Measurements from ENCODE around the gene CFAP299.

CFAP299 gene

DNA sequence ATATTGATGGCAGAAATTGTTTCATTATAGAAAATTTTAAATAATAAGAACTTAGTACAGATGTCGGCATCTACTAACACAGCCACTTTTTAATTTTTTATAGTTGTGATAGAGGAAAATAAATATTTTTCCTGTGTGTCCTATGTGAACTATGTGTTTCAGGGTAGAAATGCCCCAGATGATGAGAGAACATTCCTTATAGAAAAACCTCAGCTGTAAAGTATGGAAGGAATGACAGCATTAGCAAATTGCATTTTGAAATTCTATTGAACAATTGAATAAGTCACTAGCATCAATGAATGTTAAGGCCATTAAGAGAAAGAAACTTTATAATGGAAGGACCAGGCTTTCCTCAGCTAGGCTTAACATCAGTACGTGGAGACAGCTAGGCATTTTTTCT, 149.2 kb downstream of the CFAP299 start:
- no peaks in the 10 kb centered on the region for H3K36me3 ChIP-seq (ENCODE audit: insufficient read depth, low read length)
- no peak overlapping the region for H3K4me2 ChIP-seq (ENCODE audit: low read length)
- H3K9ac ChIP-seq (ENCODE audit: low read depth, low read length): no peak overlapping the region
- H3K4me3 ChIP-seq (ENCODE audit: low read length): no peak overlapping the region
- H3K4me1 ChIP-seq (ENCODE audit: control insufficient read depth, insufficient read depth, low read length): no peaks in the 10 kb centered on the region
- H3K27me3 ChIP-seq (ENCODE audit: control insufficient read depth, insufficient read depth, low read length): no peaks in the 10 kb centered on the region
- H3K9me3 ChIP-seq (replicated peaks; ENCODE audit: low read length): no peaks in the 10 kb centered on the region

DNA sequence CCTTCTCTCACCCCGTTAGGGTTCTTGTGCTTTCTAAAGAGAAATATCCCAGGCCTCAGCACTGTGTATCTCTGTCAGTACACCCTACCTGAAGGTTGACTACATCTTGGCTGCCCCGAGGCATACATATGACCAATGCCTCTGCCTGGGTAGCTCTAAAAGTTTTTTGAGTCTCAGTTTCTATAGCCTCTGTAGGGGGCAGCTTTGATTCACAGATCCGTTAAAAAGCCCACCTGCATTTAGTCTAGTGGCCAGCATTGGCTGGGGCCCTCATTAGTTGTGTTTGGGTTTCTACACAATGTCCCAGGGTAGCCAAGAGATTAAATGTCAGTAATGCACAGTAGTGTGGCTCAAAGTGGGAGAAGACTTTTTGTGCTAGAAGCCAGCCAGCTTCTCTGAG, 151.1 kb downstream of the CFAP299 start:
- H3K9ac ChIP-seq (ENCODE audit: low read depth, low read length): no peak overlapping the region
- no peaks in the 10 kb centered on the region for H3K4me1 ChIP-seq (ENCODE audit: control insufficient read depth, insufficient read depth, low read length)
- H3K4me2 ChIP-seq (ENCODE audit: low read length): no peak overlapping the region
- no peaks in the 10 kb centered on the region for H3K9me3 ChIP-seq (replicated peaks; ENCODE audit: low read length)
- no peaks in the 10 kb centered on the region for H3K36me3 ChIP-seq (ENCODE audit: insufficient read depth, low read length)
- H3K4me3 ChIP-seq (ENCODE audit: low read length): no peak overlapping the region
- H3K27me3 ChIP-seq (ENCODE audit: control insufficient read depth, insufficient read depth, low read length): no peaks in the 10 kb centered on the region

DNA sequence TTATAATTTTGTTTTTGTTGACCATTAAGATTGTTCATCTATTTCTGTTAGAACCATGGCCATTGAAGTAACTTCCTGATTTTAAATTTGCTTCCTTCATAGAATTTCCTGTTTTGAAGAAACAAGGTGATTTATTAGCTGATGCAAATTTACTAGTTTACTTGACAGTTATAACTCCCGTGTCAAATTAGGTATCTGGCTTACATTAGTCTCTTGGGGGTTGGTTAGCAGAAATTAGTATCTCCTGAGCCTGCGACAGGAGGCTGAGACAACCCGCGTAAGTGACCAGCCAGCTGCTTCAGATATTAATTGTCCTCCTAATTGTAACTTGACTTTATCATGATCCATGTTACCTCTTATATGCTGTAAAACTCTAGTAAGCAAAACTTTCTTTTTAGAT, 154.3 kb downstream of the CFAP299 start:
- Histone ChIP-seq H3K4me1 (ENCODE audit: control insufficient read depth, insufficient read depth, low read length) (no peaks in the 10 kb centered on the region), H3K9ac (ENCODE audit: low read depth, low read length) (no peak overlapping the region), H3K4me3 (ENCODE audit: low read length) (no peak overlapping the region), H3K27me3 (ENCODE audit: control insufficient read depth, insufficient read depth, low read length) (no peaks in the 10 kb centered on the region), H3K9me3 (replicated peaks; ENCODE audit: low read length) (no peaks in the 10 kb centered on the region), H3K4me2 (ENCODE audit: low read length) (no peak overlapping the region), H3K36me3 (ENCODE audit: insufficient read depth, low read length) (no peaks in the 10 kb centered on the region)

DNA sequence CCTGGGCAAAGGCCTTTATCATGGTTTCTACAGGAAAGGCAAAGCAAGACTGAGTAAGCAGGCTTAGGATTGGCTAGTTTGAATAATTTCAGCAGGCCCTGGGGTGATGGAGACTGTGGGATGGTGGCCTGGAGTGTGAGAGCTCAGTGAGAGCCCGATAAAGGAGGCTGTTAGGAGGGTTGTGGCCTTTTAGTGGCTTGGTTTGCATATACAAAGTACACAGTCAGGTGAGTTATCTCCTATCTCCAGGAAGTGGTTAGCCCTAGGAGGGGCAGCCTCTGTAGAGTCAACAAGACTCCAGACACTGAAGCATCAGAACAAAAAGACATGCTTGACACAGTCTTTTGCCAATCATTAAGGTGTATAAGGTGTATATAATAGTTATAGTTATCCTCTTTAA, 157.2 kb downstream of the CFAP299 start:
- no peaks in the 10 kb centered on the region for H3K4me1 ChIP-seq (ENCODE audit: control insufficient read depth, insufficient read depth, low read length)
- H3K9me3 ChIP-seq (replicated peaks; ENCODE audit: low read length): no peaks in the 10 kb centered on the region
- no peak overlapping the region for H3K4me2 ChIP-seq (ENCODE audit: low read length)
- H3K36me3 ChIP-seq (ENCODE audit: insufficient read depth, low read length): no peaks in the 10 kb centered on the region
- H3K9ac ChIP-seq (ENCODE audit: low read depth, low read length): no peak overlapping the region
- no peak overlapping the region for H3K4me3 ChIP-seq (ENCODE audit: low read length)
- no peaks in the 10 kb centered on the region for H3K27me3 ChIP-seq (ENCODE audit: control insufficient read depth, insufficient read depth, low read length)

DNA sequence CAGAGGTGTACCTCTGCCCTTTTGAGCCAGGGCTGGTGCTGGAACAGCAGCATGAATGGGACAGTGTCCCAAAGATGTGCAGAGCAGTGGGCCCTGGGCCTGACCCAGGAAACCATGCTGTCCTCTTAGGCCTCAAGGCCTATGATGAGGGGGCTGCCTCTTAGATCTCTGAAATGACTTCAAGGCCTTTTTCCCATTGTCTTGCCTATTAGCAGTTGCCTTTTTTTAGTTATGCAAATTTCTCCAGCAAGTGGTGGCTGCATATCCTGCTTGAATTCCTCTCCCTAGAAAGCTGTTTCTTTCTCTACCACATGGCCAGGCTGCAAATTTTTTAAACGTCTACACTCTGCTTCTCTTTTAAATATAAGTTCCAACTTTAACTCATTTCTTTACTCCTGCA, 160.3 kb downstream of the CFAP299 start:
- Histone ChIP-seq H3K27me3 (ENCODE audit: control insufficient read depth, insufficient read depth, low read length) (no peaks in the 10 kb centered on the region), H3K4me2 (ENCODE audit: low read length) (no peak overlapping the region), H3K9me3 (replicated peaks; ENCODE audit: low read length) (no peaks in the 10 kb centered on the region), H3K36me3 (ENCODE audit: insufficient read depth, low read length) (no peaks in the 10 kb centered on the region), H3K4me3 (ENCODE audit: low read length) (no peak overlapping the region), H3K9ac (ENCODE audit: low read depth, low read length) (no peak overlapping the region), H3K4me1 (ENCODE audit: control insufficient read depth, insufficient read depth, low read length) (peaks cover 10% of the 10 kb centered on the region)

DNA sequence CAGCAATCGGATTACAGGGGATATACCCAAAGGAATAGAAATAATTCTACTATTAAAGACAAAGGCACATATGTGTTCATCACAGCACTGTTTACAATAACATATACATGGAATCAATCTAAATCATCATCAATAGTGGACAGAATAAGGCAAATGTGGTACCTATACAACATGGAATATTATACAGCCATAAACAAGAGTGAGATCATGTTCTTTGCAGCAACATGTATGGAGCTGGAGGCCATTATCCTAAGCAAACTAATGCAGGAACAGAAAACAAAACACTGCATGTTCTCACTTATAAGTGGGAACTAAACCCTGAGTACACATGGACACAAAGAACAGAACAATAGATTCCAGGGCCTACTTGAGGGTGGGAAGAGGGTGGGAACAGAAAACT, 163.2 kb downstream of the CFAP299 start:
- no peaks in the 10 kb centered on the region for H3K9me3 ChIP-seq (replicated peaks; ENCODE audit: low read length)
- no peak overlapping the region for H3K9ac ChIP-seq (ENCODE audit: low read depth, low read length)
- no peak overlapping the region for H3K4me3 ChIP-seq (ENCODE audit: low read length)
- H3K36me3 ChIP-seq (ENCODE audit: insufficient read depth, low read length): no peaks in the 10 kb centered on the region
- no peaks in the 10 kb centered on the region for H3K27me3 ChIP-seq (ENCODE audit: control insufficient read depth, insufficient read depth, low read length)
- peaks cover 27% of the 10 kb centered on the region for H3K4me1 ChIP-seq (ENCODE audit: control insufficient read depth, insufficient read depth, low read length)
- no peak overlapping the region for H3K4me2 ChIP-seq (ENCODE audit: low read length)

DNA sequence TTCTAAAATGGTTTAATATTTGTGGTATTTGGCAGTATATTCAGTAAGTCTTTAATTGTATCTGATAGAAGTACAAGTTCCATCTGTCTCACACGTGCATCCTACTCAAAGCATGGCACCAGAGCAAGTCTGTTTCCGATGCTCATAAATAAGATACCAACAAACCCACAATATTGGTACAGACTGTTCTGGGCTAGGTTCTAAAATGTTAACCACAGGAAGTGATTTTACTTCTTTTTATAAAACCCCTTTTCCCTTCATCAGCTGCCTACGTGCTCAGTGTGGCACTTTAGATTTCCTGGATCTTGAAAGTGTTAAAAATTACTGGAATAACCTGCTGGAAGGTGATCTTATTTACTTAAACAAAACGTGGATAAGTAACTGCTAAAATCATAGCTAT, 165.1 kb downstream of the CFAP299 start:
- Histone ChIP-seq H3K4me2 (ENCODE audit: low read length) (no peak overlapping the region), H3K9me3 (replicated peaks; ENCODE audit: low read length) (no peaks in the 10 kb centered on the region), H3K27me3 (ENCODE audit: control insufficient read depth, insufficient read depth, low read length) (no peaks in the 10 kb centered on the region), H3K4me3 (ENCODE audit: low read length) (no peak overlapping the region), H3K9ac (ENCODE audit: low read depth, low read length) (no peak overlapping the region), H3K4me1 (ENCODE audit: control insufficient read depth, insufficient read depth, low read length) (peaks cover 27% of the 10 kb centered on the region), H3K36me3 (ENCODE audit: insufficient read depth, low read length) (no peaks in the 10 kb centered on the region)

DNA sequence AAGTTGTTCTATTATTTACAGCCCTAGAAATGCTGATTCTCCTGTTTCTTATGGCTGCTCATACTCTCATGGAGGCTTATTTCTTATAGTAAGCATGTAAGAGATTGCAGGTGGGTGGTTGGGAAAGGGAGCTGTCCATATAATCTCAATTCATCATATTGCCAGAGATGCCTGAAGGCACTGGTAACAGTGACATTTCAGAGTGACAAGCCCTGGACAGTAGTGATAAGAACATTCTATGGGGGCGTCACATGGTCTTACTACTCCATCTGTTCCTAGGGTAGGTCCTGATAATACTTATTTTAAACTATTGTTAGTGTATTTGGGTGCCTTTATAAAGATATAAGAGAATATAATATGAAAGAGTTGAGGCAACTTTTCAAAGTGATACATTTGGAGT, 171.5 kb downstream of the CFAP299 start:
- no peaks in the 10 kb centered on the region for H3K9me3 ChIP-seq (replicated peaks; ENCODE audit: low read length)
- H3K36me3 ChIP-seq (ENCODE audit: insufficient read depth, low read length): no peaks in the 10 kb centered on the region
- H3K4me2 ChIP-seq (ENCODE audit: low read length): no peak overlapping the region
- H3K27me3 ChIP-seq (ENCODE audit: control insufficient read depth, insufficient read depth, low read length): no peaks in the 10 kb centered on the region
- peaks cover 7% of the 10 kb centered on the region for H3K4me1 ChIP-seq (ENCODE audit: control insufficient read depth, insufficient read depth, low read length)
- no peak overlapping the region for H3K4me3 ChIP-seq (ENCODE audit: low read length)
- H3K9ac ChIP-seq (ENCODE audit: low read depth, low read length): no peak overlapping the region

DNA sequence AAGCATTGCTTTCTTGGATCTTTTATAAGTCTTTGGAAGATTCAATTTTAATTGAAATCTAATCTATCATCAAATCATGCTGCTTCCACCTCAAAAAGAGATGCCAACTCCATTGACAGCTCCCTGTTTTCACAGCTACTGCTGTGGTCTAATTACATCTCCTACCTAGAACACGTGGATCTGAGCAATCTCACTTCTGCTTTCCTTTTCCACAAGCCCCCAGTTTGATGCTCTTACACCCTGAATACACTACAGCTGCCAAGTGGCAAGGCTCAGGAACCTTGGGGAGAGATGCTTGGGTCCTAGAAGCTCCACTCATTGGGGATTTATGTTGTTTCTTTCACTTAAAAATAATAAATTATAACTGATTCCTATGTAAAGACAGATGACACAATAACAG, 172.0 kb downstream of the CFAP299 start:
- Histone ChIP-seq H3K4me2 (ENCODE audit: low read length) (no peak overlapping the region), H3K9me3 (replicated peaks; ENCODE audit: low read length) (no peaks in the 10 kb centered on the region), H3K4me1 (ENCODE audit: control insufficient read depth, insufficient read depth, low read length) (peaks cover 3% of the 10 kb centered on the region)

DNA sequence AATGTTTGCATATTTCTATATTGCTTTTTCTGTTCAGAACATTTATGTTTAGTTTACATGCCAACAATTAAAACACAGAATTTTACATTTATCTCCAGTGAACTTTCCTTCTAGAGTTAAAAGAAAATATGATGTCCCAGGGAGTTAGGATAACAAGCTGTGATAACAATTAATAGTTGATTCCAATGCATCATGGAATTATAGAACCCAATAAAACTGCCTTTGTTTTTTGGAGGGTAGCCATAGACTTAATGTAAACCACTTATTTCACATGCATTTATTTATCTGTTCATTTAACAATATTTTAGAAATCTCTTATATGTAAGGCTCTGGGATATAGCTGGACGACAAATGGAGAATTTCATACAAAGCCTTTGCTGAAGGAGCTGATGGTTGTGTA, 180.0 kb downstream of the CFAP299 start:
- Histone ChIP-seq H3K36me3 (ENCODE audit: insufficient read depth, low read length) (no peaks in the 10 kb centered on the region), H3K9ac (ENCODE audit: low read depth, low read length) (no peak overlapping the region), H3K4me2 (ENCODE audit: low read length) (no peak overlapping the region), H3K4me1 (ENCODE audit: control insufficient read depth, insufficient read depth, low read length) (no peaks in the 10 kb centered on the region), H3K27me3 (ENCODE audit: control insufficient read depth, insufficient read depth, low read length) (no peaks in the 10 kb centered on the region), H3K9me3 (replicated peaks; ENCODE audit: low read length) (no peaks in the 10 kb centered on the region), H3K4me3 (ENCODE audit: low read length) (no peak overlapping the region)

More for the DNA sequence above, 172.0 kb downstream of the CFAP299 start:
- H3K27me3 ChIP-seq (ENCODE audit: control insufficient read depth, insufficient read depth, low read length): no peaks in the 10 kb centered on the region
- no peak overlapping the region for H3K4me3 ChIP-seq (ENCODE audit: low read length)
- no peak overlapping the region for H3K9ac ChIP-seq (ENCODE audit: low read depth, low read length)
- H3K36me3 ChIP-seq (ENCODE audit: insufficient read depth, low read length): no peaks in the 10 kb centered on the region

DNA sequence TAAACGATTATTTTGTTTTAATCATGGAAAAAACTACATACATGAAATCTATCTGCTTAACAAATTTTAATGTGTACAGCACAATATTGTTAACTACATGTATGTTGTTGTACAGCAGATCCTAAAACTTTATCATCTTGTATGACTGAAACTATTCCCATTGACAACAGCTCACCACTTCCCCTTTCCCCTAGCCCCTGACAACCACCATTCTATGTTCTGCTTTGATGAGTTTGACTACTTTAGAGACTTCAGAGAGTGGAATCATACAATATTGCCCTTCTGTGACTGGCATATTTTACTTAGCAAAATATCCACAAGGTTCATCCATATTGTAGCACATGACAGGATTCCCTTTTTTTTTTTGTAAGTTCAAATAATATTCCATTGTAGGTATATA, 185.9 kb downstream of the CFAP299 start:
- Histone ChIP-seq H3K4me3 (ENCODE audit: low read length) (no peak overlapping the region), H3K9me3 (replicated peaks; ENCODE audit: low read length) (no peaks in the 10 kb centered on the region), H3K36me3 (ENCODE audit: insufficient read depth, low read length) (no peaks in the 10 kb centered on the region), H3K9ac (ENCODE audit: low read depth, low read length) (no peak overlapping the region), H3K27me3 (ENCODE audit: control insufficient read depth, insufficient read depth, low read length) (no peaks in the 10 kb centered on the region), H3K4me1 (ENCODE audit: control insufficient read depth, insufficient read depth, low read length) (no peaks in the 10 kb centered on the region), H3K4me2 (ENCODE audit: low read length) (no peak overlapping the region)

DNA sequence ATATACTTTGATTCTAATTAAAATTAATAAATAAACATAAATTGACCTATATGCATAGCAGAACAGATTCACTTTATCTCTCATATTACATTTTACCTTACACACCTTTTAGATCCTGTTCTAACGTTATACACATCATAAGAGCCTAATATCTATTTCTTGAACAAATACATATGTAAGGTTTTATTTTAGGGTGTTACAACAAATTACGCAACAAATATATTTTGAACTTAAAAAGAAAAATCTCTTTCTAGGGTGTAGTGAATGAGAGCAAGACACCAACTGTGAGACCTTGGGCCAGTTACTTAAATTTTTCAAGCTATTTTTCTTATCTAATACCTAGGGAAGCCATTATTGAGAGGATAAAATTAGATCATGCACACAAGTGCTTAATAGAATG, 191.2 kb downstream of the CFAP299 start:
- H3K4me3 ChIP-seq (ENCODE audit: low read length): no peak overlapping the region
- no peak overlapping the region for H3K9ac ChIP-seq (ENCODE audit: low read depth, low read length)
- H3K4me1 ChIP-seq (ENCODE audit: control insufficient read depth, insufficient read depth, low read length): no peaks in the 10 kb centered on the region
- no peaks in the 10 kb centered on the region for H3K27me3 ChIP-seq (ENCODE audit: control insufficient read depth, insufficient read depth, low read length)
- no peaks in the 10 kb centered on the region for H3K9me3 ChIP-seq (replicated peaks; ENCODE audit: low read length)
- no peaks in the 10 kb centered on the region for H3K36me3 ChIP-seq (ENCODE audit: insufficient read depth, low read length)
- no peak overlapping the region for H3K4me2 ChIP-seq (ENCODE audit: low read length)

Measured in skeletal muscle satellite cell (primary cell).